OCI-LY3 (cell line): ENCODE data around the gene SLC35F4.

Experiments
- H2AFZ ChIP-seq: fragments of 200-600, 300-600 bp; shearing (Covaris generic); 2 replicates; pipeline ENCODE4 v1.6.0; 2014; ENCODE audit warnings: antibody characterized with exemption, low read depth, low read length
- H3K27ac ChIP-seq: fragments of 200-600, 300-600 bp; sonication (generic); 2 replicates; pipeline ENCODE4 v1.5.1; 2014; ENCODE audit warnings: mild to moderate bottlenecking, low read length, moderate library complexity, mixed read lengths
- H3K27me3 ChIP-seq: fragments of 200-600, 300-600 bp; sonication (generic); 2 replicates; pipeline ENCODE4 v1.6.1; 2014; ENCODE audit warnings: low read depth, low read length, mixed read lengths
- H3K36me3 ChIP-seq: fragments of 200-600, 300-600 bp; sonication (generic); replicated peaks from 2 replicates; pipeline ENCODE3; 2014; ENCODE audit warnings: low read depth, low read length, mixed read lengths
- H3K4me1 ChIP-seq: fragments of 300-600, 200-600 bp; sonication (generic); 2 replicates; pipeline ENCODE4 v1.6.1; 2014; ENCODE audit warnings: low read length, mixed read lengths
- H3K4me2 ChIP-seq: fragments of 200-600, 300-600 bp; sonication (generic); 2 replicates; pipeline ENCODE4 v1.6.1; 2014; ENCODE audit warnings: low read length, mixed read lengths
- H3K4me3 ChIP-seq: fragments of 300-600, 200-600 bp; sonication (generic); 2 replicates; pipeline ENCODE4 v1.5.1; 2014; ENCODE audit warnings: antibody characterized with exemption, mild to moderate bottlenecking, low read length, moderate library complexity
- H3K79me2 ChIP-seq: fragments of 300-600, 200-600 bp; shearing (Covaris generic); 2 replicates; pipeline ENCODE4 v1.6.1; 2014; ENCODE audit warnings: mild to moderate bottlenecking, low read length, mixed read lengths
- H3K9ac ChIP-seq: fragments of 300-600, 200-600 bp; shearing (Covaris generic); 2 replicates; pipeline ENCODE4 v1.6.0; 2014; ENCODE audit warnings: mild to moderate bottlenecking, low read length, moderate library complexity
- H3K9me3 ChIP-seq: fragments of 200-600, 300-600 bp; shearing (Covaris generic); 2 replicates; pipeline ENCODE4 v1.6.1; 2014; ENCODE audit warnings: low read length, mixed read lengths; ENCODE audit not compliant: insufficient read depth
- H4K20me1 ChIP-seq: fragments of 200-600, 300-600 bp; sonication (generic); 2 replicates; pipeline ENCODE4 v1.6.1; 2016; ENCODE audit warnings: low read length, mixed read lengths; ENCODE audit not compliant: insufficient read depth
- CTCF ChIP-seq: fragments of 200-600, 300-600 bp; sonication (generic); IDR thresholded peaks from 2 replicates; pipeline ENCODE4 v1.5.1; 2014; ENCODE audit warnings: antibody characterized with exemption, low read length, low read depth
- EZH2phosphoT487 ChIP-seq: fragments of 200-600 bp; shearing (Covaris generic); IDR thresholded peaks from 2 replicates; pipeline ENCODE4 v1.6.1; 2018; ENCODE audit warnings: antibody characterized with exemption, mixed run types, low read depth

SLC35F4 gene

DNA sequence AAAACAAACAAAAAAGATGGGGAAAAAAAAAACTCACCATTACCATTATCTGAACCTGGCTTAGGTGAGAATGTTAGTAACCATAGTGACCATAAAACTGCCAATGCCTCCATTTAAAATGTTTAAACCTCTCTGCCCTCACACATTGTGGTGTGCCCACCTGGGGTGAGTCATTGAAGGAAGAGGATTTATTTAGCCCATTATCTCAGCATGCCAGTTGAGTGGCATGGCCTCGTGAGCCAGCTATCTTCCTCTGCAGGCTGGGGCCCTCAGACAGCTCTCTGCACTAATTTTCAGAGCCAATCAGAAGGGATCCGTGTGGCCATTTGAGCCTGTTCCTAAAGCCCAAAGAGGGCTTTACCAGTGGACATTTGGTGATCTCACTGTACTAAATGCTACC, 290.4 kb downstream of the SLC35F4 start:
- H3K4me1 ChIP-seq = no peaks in the 10 kb centered on the region
- no peaks in the 10 kb centered on the region for H3K9me3 ChIP-seq
- H3K9ac ChIP-seq = no peak overlapping the region
- no peak overlapping the region for H2AFZ ChIP-seq
- H3K36me3 ChIP-seq = no peaks in the 10 kb centered on the region
- H3K4me2 ChIP-seq = no peak overlapping the region
- no peak overlapping the region for H3K27ac ChIP-seq
- TF ChIP-seq EZH2phosphoT487 (no peak), CTCF (no peak)
- no peak overlapping the region for H3K4me3 ChIP-seq
- H3K79me2 ChIP-seq = no peaks in the 10 kb centered on the region
- no peaks in the 10 kb centered on the region for H4K20me1 ChIP-seq
- H3K27me3 ChIP-seq = peaks cover 5% of the 10 kb centered on the region; the same call in 1 of the 2 replicates

GRCh38 chr14:57574617-57575288, 291.1 kb downstream of the SLC35F4 start:
- no peaks in the 10 kb centered on the region for H3K79me2 ChIP-seq
- no peaks in the 10 kb centered on the region for H3K36me3 ChIP-seq
- H3K27me3 ChIP-seq = peaks cover 9% of the 10 kb centered on the region; the same call in 1 of the 2 replicates
- no peaks in the 10 kb centered on the region for H3K4me1 ChIP-seq
- H3K4me3 ChIP-seq = no peak overlapping the region
- H2AFZ ChIP-seq = no peak overlapping the region
- no peaks in the 10 kb centered on the region for H3K9me3 ChIP-seq
- no peak overlapping the region for H3K9ac ChIP-seq
- TF ChIP-seq EZH2phosphoT487 = no peak
- peak; percentile 15; the same call in 1 of the 2 replicates for TF ChIP-seq CTCF
- no peaks in the 10 kb centered on the region for H4K20me1 ChIP-seq
- H3K4me2 ChIP-seq = no peak overlapping the region
- no peak overlapping the region for H3K27ac ChIP-seq

GRCh38 chr14:57573173-57573572, 292.7 kb downstream of the SLC35F4 start:
- H3K4me1 ChIP-seq = no peaks in the 10 kb centered on the region
- no peak overlapping the region for H3K4me3 ChIP-seq
- H3K36me3 ChIP-seq = no peaks in the 10 kb centered on the region
- no peak overlapping the region for H3K4me2 ChIP-seq
- H4K20me1 ChIP-seq = no peaks in the 10 kb centered on the region
- H3K9me3 ChIP-seq = no peaks in the 10 kb centered on the region
- H3K9ac ChIP-seq = no peak overlapping the region
- TF ChIP-seq CTCF (no peak), EZH2phosphoT487 (no peak)
- H3K27me3 ChIP-seq = peaks cover 9% of the 10 kb centered on the region; the same call in 1 of the 2 replicates
- H3K27ac ChIP-seq = no peak overlapping the region
- no peak overlapping the region for H2AFZ ChIP-seq
- no peaks in the 10 kb centered on the region for H3K79me2 ChIP-seq

- no peaks in the 10 kb centered on the region for H3K79me2 ChIP-seq
- H3K36me3 ChIP-seq = no peaks in the 10 kb centered on the region
- H3K9ac ChIP-seq = no peak overlapping the region
- H3K4me1 ChIP-seq = no peaks in the 10 kb centered on the region
- no peak overlapping the region for H3K4me3 ChIP-seq
- H3K4me2 ChIP-seq = no peak overlapping the region
- no peak overlapping the region for H2AFZ ChIP-seq
- TF ChIP-seq CTCF (no peak), EZH2phosphoT487 (no peak)
- no peaks in the 10 kb centered on the region for H4K20me1 ChIP-seq
- H3K27me3 ChIP-seq = peaks cover 18% of the 10 kb centered on the region; the same call in 1 of the 2 replicates
- no peaks in the 10 kb centered on the region for H3K9me3 ChIP-seq
- H3K27ac ChIP-seq = no peak overlapping the region
Observed at GRCh38 chr14:57568554-57568953, 297.3 kb downstream of the SLC35F4 start.
